Measurements from ENCODE around the gene PPM1G.
"Not testable (repeated sequence)": the region's sequence is repeated elsewhere in the genome, so short reads cannot be mapped to it uniquely, and the experiment has no call there.

Gene PPM1G

GRCh38 chr2:27409321-27410073, at the start of gene PPM1G:
Gene PPM1G (minus strand): TSS chr2:27409591. CDS start chr2:27409422, 169 bp downstream.
- peak; percentile 98 to 99 (median 98) for DNase-seq

DNA sequence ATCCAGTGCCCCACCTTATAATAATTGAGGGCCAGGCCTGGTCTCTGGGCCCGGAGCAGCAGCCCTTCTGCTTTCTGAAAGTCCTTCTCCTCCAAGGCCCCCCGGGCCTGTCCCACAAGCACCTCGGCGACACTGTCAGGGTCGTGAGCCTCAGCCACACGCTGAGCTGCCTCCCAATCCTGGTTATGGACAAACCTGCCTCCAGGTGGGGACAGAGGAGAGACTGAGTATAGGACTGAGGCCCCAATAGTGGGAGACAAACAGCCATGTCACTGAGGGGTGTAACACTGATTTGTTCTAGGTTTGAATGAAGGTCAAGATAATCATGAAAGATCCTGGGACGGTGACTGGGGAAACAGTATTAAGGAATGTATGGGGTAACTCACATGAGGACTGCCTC, 44.6 kb upstream of the PPM1G start:
- no peak for DNase-seq

DNA sequence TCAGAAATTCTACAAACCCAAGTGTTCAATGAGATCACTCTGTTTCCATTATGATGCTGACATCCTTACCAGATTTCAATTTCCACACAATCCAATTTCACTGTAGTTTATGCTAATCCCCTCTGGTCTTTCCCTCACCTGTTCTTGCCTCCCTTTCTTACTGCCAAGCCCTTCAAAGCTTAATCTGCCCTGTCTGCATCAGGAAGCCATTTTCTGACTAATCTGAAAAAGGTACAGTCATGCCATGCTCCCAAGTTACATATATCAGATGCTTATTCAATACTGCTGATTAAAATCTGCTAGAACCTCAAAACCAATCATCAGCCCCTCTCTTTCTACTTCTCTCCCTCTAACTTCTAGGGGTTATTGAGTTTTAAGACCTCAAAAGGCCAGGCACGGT, 41.7 kb upstream of the PPM1G start:
- no peak for DNase-seq

DNA sequence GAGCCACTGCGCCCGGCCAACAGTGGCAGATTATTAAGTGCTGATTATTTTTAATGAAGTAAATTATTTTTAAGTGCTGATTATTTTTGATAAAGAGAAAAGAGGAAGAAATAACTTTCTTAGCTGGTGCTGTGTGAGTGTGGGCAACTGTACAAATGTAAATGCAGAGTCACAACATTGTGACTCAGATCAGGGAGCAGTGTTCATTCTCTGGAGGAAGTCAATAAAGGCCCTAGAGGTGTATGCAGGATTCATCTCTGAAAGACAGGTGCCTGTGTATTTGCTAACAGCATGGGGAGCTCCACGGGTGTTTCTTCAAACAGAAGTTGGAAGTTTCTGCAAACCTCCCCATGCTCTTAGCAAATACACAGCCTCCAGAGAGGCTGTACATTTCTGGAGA, 39.0 kb upstream of the PPM1G start:
- DNase-seq: peak in 2 of 3 experiments; percentile 28 to 72

- DNase-seq: peak in 1 of 3 experiments; percentile 16
Measured at GRCh38 chr2:27446057-27446456, 36.7 kb upstream of the PPM1G start.

DNA sequence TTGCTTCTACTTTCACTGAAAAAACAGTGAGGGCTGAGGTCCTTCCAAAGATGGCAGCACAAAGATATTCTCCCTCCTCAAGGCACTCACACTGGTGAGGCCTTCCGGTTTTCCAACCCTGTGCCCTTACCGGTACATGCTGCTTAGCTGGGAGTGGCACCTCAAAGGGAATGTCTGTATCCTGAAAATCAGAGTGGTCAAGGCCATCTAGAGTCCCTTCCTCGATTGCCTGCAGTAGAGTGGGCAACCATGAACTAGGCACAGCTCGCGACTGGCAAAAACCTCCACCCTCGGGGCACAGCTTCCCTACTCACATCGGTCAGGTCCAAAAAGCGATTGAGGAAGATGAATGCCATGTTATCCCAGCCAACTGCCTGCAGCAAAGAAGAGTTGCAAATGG, 36.2 kb upstream of the PPM1G start:
- no peak for DNase-seq

GRCh38 chr2:27445155-27445554, 35.8 kb upstream of the PPM1G start:
- no peak for DNase-seq

DNA sequence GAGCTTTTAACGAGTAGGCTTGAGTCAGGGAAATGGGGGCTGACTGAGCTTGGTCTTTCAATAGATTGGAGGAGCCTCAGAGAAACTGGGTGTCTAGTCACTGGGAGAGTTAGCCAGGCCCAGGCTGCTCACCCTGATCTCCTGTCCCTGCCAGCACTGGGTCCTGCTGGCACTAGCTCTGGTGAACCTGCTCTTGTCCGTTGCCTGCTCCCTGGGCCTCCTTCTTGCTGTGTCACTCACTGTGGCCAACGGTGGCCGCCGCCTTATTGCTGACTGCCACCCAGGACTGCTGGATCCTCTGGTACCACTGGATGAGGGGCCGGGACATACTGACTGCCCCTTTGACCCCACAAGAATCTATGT, 33.5 kb upstream of the PPM1G start:
- no peak for DNase-seq

DNA sequence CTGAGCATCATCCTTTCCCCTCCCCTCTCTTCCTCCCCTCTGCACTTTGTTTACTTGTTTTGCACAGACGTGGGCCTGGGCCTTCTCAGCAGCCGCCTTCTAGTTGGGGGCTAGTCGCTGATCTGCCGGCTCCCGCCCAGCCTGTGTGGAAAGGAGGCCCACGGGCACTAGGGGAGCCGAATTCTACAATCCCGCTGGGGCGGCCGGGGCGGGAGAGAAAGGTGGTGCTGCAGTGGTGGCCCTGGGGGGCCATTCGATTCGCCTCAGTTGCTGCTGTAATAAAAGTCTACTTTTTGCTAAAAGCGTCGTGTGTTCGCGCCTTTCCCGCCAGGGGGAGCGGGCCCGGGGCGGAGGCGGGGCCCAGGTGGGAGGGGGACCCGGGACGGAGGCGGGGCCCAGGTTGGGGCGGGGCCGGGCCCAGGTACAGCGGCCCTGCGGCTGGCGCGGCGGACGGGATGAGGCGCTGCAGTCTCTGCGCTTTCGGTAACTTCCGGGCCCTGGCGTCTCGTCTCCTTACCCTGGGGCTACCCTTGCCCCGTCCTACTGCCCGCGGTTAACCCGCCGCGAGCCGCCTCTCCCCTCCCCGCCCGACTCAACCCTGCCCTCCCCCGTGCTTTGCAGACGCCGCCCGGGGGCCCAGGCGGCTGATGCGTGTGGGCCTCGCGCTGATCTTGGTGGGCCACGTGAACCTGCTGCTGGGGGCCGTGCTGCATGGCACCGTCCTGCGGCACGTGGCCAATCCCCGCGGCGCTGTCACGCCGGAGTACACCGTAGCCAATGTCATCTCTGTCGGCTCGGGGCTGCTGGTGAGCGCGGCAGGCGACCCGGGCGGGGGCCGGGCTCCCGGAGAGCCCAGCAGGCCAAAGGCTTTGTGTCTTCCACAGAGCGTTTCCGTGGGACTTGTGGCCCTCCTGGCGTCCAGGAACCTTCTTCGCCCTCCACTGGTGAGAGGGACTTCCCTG, 32.8 kb upstream of the PPM1G start, which contains the start of gene KRTCAP3:
Gene KRTCAP3 (plus strand): TSS at position 424 of the 962 bp plus-strand sequence. CDS start 32 bp downstream, at position 456.
- DNase-seq: peak; percentile 64 to 81 (median 78)

- DNase-seq: no peak
Measured at GRCh38 chr2:27441226-27441926, 32.0 kb upstream of the PPM1G start.

GRCh38 chr2:27435628-27436027, 26.2 kb upstream of the PPM1G start:
- no peak for DNase-seq

DNA sequence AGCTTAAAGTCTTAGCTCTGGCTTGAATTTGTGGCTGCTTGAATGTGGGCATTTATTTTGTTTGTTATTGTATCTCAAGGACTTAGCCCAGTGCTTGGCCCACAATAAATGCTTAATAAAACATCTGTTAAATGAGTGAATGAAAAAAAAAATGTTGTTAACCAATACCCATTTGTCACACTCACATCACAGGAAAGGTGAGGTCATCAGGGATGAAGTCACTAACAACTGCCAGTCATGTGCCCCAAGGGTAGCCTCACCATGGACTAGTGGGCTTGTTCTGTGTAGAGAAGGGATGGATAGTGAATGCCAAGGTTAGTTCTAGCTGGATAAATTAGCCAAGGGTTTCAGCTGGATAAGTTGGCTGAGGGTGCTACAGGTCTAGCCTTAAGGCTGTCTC, 22.0 kb upstream of the PPM1G start:
- no peak for DNase-seq

DNA sequence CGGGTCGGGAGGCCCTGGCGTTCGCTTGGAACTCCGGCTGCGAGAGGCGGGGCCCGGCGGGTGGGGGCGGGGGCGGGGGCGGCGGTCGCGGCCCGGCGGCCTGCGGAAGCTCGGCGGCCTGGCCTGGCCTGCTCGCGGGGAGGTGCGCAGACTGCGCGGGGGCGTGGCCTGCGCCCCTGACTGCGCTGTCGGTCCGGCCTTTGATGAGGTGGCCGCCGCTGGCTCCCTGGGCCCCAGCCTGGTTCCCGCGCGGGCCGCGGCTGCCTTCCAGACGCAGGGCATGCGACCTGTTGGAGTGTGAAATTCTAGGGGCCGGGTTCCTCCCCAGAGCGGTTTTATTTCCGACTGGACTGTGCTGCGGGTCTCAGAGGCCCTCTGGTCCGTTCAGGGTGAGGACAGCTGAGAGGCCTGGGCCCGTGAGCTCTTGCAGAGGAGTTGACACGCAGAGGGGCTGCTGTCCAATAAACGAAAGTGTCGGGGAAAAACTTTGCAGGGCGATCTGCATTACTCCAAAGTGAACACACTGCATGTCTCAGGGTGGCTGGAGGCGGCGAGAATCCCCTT, 19.7 kb upstream of the PPM1G start:
- DNase-seq: peak; percentile 79 to 90 (median 88)

DNA sequence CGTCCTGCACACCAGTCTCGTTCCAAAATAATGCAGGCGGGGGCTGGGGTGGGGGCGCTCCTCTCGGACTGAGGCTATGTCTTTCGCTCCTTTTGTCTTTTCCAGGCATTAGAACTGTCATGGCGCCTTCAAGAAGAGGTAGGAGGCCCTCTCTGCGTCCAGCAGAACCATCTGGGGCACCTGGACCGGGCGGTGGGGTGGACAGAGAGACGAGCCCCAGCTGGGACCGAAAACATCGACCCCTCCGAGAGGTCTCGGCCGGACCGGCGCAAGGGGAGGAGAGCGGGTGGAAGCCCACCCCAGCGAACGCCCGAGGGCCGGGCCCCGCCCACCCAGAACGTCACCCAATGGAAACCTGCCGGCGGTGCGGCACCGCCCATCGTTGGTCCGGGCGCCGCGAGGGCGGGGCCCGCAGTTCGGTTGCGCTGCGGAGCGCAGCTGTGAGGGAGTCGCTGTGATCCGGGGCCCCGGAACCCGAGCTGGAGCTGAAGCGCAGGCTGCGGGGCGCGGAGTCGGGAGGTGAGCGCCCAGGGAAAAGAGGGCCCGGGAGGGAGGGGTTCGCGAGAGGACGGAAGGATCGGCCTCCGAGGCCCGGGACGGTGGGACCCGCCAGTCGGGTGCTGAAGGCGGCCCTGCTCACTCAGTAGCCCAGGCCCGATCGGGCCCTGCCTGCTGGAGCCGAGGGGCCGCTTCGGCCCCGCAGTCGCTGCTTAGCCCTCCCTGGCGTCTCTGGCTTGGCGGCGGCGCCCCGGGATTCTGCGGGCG, 19.0 kb upstream of the PPM1G start, which contains the start of gene NRBP1:
Gene NRBP1 (plus strand): TSS at position 419 of the 765 bp plus-strand sequence. CDS start 4,643 bp downstream, outside the sequence.
- DNase-seq: peak; percentile 96 to 97 (median 97)

- no peak for DNase-seq
Measured at GRCh38 chr2:27427863-27428212, 18.4 kb upstream of the PPM1G start.

DNA sequence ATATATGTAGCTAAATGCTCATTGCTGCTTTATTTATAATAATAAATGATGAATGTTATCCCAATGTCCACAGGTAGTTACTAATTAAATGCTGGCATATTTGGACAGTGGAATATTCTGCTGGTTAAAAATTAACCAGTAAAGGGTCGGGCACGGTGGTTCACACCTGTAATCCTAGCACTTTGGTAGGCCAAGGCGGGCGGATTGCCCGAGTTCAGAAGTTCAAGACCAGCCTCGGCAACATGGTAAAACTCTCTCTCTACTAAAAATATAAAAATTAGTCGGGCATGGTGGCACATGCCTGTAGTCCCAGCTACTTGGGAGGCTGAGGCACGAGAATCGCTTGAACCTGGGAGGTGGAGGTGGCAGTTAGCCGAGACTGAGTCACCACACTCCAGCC, 15.6 kb upstream of the PPM1G start:
- DNase-seq: not testable (repeated sequence)

DNA sequence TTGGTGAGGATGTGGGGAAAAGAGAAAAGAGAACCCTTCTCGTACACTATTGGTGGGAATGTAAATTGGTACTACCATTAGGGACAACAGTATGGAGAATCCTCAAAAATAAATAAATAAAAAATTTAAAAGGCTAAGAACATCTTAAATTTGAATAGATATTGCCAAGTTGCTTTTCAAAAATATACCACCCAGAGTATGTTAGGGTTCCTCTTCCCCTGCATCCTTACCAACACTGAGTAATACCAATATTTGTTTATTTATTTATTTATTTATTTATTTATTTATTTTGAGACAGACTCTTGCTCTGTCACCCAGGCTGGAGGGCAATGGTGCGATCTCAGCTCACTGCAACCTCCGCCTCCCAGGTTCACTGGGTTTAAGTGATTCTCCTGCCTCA, 13.6 kb upstream of the PPM1G start:
- DNase-seq: no peak

DNA sequence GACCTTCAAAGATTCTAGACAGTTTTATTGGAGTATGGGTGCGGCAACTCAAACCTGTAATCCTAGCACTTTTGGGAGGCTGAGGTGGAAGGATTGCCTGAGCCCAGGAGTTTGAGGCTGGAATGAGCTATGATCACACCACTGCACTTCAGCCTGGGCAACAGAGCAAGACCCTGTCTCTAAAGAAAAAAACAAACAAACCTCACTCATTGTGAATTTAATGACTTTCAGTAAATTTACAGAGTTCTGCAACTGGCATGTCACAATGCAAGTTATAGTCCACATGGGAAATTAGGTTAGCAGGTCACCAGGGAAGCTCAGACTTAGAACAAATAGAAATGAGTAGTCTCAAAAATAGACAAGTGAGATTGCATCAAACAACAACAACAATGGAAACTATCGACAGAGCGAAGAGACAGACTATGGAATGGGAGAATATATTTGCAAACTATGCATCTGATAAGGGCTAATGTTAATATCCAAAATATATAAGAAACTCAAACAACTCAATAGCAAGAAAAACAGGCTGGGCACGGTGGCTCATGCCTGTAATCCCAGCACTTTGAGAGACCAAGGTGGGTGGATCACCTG, 12.4 kb upstream of the PPM1G start:
- no peak for DNase-seq

- no peak for DNase-seq
Measured at GRCh38 chr2:27420996-27421395, 11.6 kb upstream of the PPM1G start.

- DNase-seq: no peak
Measured at GRCh38 chr2:27416151-27416550, 6.8 kb upstream of the PPM1G start.

DNA sequence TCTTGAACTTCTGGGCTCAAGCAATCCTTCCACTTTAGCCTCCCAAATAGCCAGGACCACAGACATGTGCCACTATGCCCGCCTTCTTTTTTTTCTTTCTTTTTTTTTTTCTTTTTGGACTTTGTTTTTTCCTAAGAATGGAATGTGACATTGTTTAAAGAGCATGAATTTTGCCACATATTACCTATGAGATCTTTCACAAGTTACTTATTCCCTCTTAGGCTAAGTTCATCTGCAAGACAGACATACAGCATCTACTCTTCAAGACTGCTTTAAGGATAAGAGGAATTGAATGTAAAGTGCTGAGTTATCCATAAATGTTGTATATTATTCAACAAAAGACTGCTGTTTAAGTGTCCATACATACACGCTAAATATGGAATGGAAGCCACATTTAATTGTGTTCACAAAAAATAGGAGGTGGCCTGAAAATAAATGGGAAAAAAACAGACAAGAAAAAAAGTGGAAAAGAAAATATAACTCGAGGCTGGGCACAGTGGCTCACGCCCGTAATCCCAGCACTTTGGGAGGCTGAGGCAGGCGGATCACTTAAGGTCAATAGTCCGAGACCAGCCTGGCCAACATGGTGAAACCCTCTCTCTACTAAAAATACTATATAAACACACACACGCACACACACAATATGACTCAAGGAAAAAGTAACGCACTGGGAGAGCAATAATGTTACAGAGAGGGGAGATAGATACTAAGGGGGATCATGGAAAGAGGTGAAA, 3.2 kb upstream of the PPM1G start:
- DNase-seq: no peak

Measured in NCI-H1417 (cell line).